Stomach (tissue), 9 donors: Measurements from ENCODE around the gene ATXN10. TPM values are rescaled to one million over a fixed set of nuclear protein-coding genes. Genes with fewer than 3 reads are reported as not detected.

ENCODE experiments used
- DNase-seq, 2 donors: peaks; one replicate each; pipeline versions ENCODE4 v3.0.0 to v3.0.0-alpha.2; 2013 to 2019
- H3K27ac ChIP-seq, 5 donors: fragments of 200-600 bp in 4 of 5; sonication (generic) in 4 of 5; one replicate each; pipeline ENCODE4 v1.5.1; 2013 to 2019; ENCODE audit warnings: mild to moderate bottlenecking in 1 of 5, moderate library complexity in 1 of 5
- H3K27me3 ChIP-seq, 3 donors: fragments of 200-600 bp; sonication (generic); one replicate each; pipeline ENCODE4 v1.5.1; 2017 to 2019; ENCODE audit warnings: mixed run types in 1 of 3
- H3K36me3 ChIP-seq, 4 donors: fragments of 200-600 bp; sonication (generic); 1 replicate in 3 of 4; 2 replicates in 1 of 4; pipeline ENCODE4 v1.5.1; 2016 to 2019
- H3K4me1 ChIP-seq, 4 donors: fragments of 200-600 bp; sonication (generic); one replicate each; pipeline ENCODE4 v1.5.1; 2016 to 2019
- H3K4me3 ChIP-seq, 4 donors: fragments of 200-600 bp; sonication (generic) in 3 of 4; one replicate each; pipeline ENCODE4 v1.5.1; 2016 to 2019; ENCODE audit warnings: mild to moderate bottlenecking in 1 of 4
- H3K9me3 ChIP-seq, 4 donors: fragments of 200-600 bp; sonication (generic); one replicate each; pipeline ENCODE4 v1.5.1; 2016 to 2019
- EP300 ChIP-seq: sonication (generic); formaldehyde crosslinking; IDR thresholded peaks from one replicate; pipeline ENCODE4 v1.6.1; 2017; ENCODE audit warnings: antibody characterized with exemption
- POLR2A ChIP-seq, 4 donors: fragments of 450-650 bp; IDR thresholded peaks; one replicate each; pipeline ENCODE4 v1.6.1; 2016; ENCODE audit warnings: antibody characterized with exemption in 4 of 4, control low read depth in 2 of 4, mild to moderate bottlenecking in 1 of 4, moderate library complexity in 1 of 4
- POLR2AphosphoS5 ChIP-seq, 3 donors: sonication (generic); formaldehyde crosslinking; IDR thresholded peaks; one replicate each; pipeline ENCODE4 v1.6.1; 2016; ENCODE audit warnings: antibody characterized with exemption in 3 of 3
- WGBS, 5 donors: extraction: QIAGEN DNeasy Blood & Tissue Kit in 3 of 5; methylation state at CpG; one replicate each; pipeline versions ENCODE4 v1.1.5 to v1.1.7; 2013 to 2018; 5-methylcytosine and 5-hydroxymethylcytosine counted together
- intact Hi-C: fragments of 100-400 bp; cut with DNase I; formaldehyde crosslinking; loops from one replicate; pipeline ENCODE4 v1.15.1; 2023; ENCODE audit warnings: low total_unique reads
- polyA plus RNA-seq, 3 donors: library from polyadenylated mRNA; stranded (reverse); fragments of 200-250 nt; gene quantifications; one replicate each; pipeline ENCODE4 v1.2.3, GENCODE V29; 2013
- total RNA-seq, 5 donors: library from RNA; depleted of rRNA; stranded (reverse); fragments of >200 nt; gene quantifications; one replicate each; pipeline versions ENCODE4 v1.1.0 to v1.2.3, GENCODE V29; 2014 to 2016
- TF ChIP-seq, protein P1 (sequence below), 7 experiments: fragments of 450-650 bp in 4 of 7; fragments of 200-600 bp in 3 of 7; sonication (generic) in 3 of 7; IDR thresholded peaks; one replicate each; pipeline ENCODE4 v1.5.1; 2016 to 2019; ENCODE audit warnings: antibody characterized with exemption in 7 of 7, control low read depth in 2 of 7, mild to moderate bottlenecking in 1 of 7
- donor health status: healthy with polysubstance abuse.
- donor health status: Bipolar disorder and iron deficiency.
- donor health status: healthy.

Gene ATXN10
- total and polyA plus RNA-seq, 8 donors: 36.5 to 171 (median 89.4) TPM

GRCh38 chr22:45878901-45879551 lies 207.4 kb downstream of the ATXN10 start:
- H3K27ac ChIP-seq: no peak overlapping the region
- DNase-seq: no peak
- peaks cover 0 to 14% (median 7%) of the 10 kb centered on the region in 4 donors for H3K4me1 ChIP-seq
- TF ChIP-seq POLR2AphosphoS5 (IDR thresholded peaks at IDR 0.05): no peak
- no peak for TF ChIP-seq POLR2A (IDR thresholded peaks at IDR 0.05)
- TF ChIP-seq, protein P1, sequence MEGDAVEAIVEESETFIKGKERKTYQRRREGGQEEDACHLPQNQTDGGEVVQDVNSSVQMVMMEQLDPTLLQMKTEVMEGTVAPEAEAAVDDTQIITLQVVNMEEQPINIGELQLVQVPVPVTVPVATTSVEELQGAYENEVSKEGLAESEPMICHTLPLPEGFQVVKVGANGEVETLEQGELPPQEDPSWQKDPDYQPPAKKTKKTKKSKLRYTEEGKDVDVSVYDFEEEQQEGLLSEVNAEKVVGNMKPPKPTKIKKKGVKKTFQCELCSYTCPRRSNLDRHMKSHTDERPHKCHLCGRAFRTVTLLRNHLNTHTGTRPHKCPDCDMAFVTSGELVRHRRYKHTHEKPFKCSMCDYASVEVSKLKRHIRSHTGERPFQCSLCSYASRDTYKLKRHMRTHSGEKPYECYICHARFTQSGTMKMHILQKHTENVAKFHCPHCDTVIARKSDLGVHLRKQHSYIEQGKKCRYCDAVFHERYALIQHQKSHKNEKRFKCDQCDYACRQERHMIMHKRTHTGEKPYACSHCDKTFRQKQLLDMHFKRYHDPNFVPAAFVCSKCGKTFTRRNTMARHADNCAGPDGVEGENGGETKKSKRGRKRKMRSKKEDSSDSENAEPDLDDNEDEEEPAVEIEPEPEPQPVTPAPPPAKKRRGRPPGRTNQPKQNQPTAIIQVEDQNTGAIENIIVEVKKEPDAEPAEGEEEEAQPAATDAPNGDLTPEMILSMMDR (IDR thresholded peaks at IDR 0.05): no peak
- TF ChIP-seq EP300: no peak
- H3K4me3 ChIP-seq: no peak overlapping the region
- WGBS, 5 donors: 27 to 42% (median 34%) methylated on average over 9 to 16 of the region's 16 CpGs
- H3K36me3 ChIP-seq: no peaks in the 10 kb centered on the region
- no peaks in the 10 kb centered on the region for H3K9me3 ChIP-seq
- H3K27me3 ChIP-seq: peaks cover 3 to 93% (median 60%) of the 10 kb centered on the region in 3 donors
- intact Hi-C loops: no loop called here

DNA sequence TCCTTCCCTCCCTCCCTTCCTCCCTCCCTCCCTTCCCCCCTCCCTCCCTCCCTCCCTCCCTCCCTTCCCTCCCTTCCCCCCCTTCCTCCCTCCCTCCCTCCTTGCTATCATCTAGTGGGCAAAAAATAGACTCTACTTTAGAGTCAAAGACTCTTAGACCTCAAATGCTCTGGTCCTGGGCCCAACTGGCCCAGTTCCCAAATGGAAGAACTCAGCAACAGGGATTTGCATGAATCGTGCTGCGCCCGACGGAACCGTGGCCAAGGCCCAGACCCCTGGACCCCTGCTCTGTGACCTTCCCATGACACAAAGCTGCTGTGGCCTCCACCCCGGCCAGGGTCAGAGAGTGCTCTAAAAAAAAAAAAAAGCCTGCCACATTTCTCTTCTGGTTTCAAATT lies 207.9 kb downstream of the ATXN10 start:
- DNase-seq: no peak
- intact Hi-C loops: no loop called here
- 28 to 65% (median 60%) methylated on average over 6 of the region's 6 CpGs for WGBS, 5 donors

GRCh38 chr22:45880091-45880715 lies 208.6 kb downstream of the ATXN10 start:
- Histone ChIP-seq H3K4me3 (peak overlapping the region in 1 of 4 donors; percentile 20), H3K4me1 (peaks cover 0 to 14% (median 7%) of the 10 kb centered on the region in 4 donors), H3K27me3 (peaks cover 3 to 99% (median 62%) of the 10 kb centered on the region in 3 donors), H3K27ac (no peak overlapping the region), H3K9me3 (no peaks in the 10 kb centered on the region), H3K36me3 (no peaks in the 10 kb centered on the region)
- 21 to 30% (median 23%) methylated on average over 22 of the region's 22 CpGs for WGBS, 5 donors
- intact Hi-C loops: no loop called here
- no peak for TF ChIP-seq POLR2AphosphoS5 (IDR thresholded peaks at IDR 0.05)
- no peak for TF ChIP-seq POLR2A (IDR thresholded peaks at IDR 0.05)
- TF ChIP-seq EP300: no peak
- TF ChIP-seq, protein P1 (IDR thresholded peaks at IDR 0.05): no peak
- no peak for DNase-seq

More for the DNA sequence above, 207.9 kb downstream of the ATXN10 start:
- peaks cover 3 to 98% (median 60%) of the 10 kb centered on the region in 3 donors for H3K27me3 ChIP-seq
- TF ChIP-seq POLR2A (IDR thresholded peaks at IDR 0.05) (no peak), EP300 (no peak), POLR2AphosphoS5 (IDR thresholded peaks at IDR 0.05) (no peak)
- TF ChIP-seq, protein P1 (IDR thresholded peaks at IDR 0.05): no peak
- no peaks in the 10 kb centered on the region for H3K36me3 ChIP-seq
- H3K9me3 ChIP-seq: no peaks in the 10 kb centered on the region
- peaks cover 0 to 14% (median 7%) of the 10 kb centered on the region in 4 donors for H3K4me1 ChIP-seq
- no peak overlapping the region for H3K4me3 ChIP-seq
- no peak overlapping the region for H3K27ac ChIP-seq

DNA sequence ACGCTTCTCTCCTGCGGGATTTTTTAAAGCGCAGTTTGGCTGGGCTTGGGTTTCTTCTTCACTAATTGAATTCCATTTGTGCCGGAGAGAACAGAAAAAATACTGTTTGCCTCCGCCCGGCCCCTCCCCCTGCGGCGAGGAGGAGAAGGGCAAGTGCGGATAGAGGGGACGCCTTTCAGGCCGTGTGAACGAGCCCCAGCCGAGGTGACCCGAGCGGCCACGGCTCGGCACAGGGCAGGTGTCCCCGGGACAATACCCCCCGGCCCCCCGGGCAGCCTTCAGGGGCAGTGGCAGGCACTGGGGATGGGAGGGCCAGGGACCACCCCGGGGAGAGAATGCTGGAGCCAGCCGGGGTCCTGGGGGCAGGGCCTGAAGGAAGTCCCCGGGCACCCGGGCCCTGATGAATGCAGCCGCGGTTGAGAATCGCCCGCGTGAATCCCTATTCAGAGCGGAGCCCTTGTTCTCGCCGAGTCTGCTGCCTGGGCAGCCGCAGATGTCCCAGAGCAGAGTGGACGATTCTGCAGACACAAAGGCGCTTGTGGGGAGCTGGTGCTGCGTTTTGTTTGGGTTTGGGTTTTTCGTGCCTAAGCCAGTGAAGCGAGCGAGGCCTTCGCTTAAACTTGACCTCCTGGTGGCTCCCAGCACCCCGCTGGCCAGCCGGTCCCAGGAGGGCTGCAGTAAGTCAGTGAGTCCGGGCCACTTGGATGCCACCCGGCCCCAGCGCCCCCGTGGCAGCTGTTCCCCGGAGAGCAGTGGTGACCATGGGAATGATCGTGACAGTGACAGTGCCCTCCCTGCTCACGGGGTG lies 209.3 kb downstream of the ATXN10 start:
- Histone ChIP-seq H3K4me1 (peaks cover 0 to 14% (median 7%) of the 10 kb centered on the region in 4 donors), H3K27me3 (peaks cover 3 to 100% (median 68%) of the 10 kb centered on the region in 3 donors), H3K4me3 (peak overlapping the region in 2 of 4 donors; percentile 20 to 25), H3K27ac (no peak overlapping the region), H3K36me3 (no peaks in the 10 kb centered on the region), H3K9me3 (no peaks in the 10 kb centered on the region)
- TF ChIP-seq POLR2AphosphoS5 (IDR thresholded peaks at IDR 0.05): no peak
- TF ChIP-seq, protein P1 (IDR thresholded peaks at IDR 0.05): no peak
- no peak for TF ChIP-seq POLR2A (IDR thresholded peaks at IDR 0.05)
- TF ChIP-seq EP300: no peak
- WGBS, 5 donors: 1 to 31% (median 14%) methylated on average over 16 to 49 of the region's 49 CpGs
- no peak for DNase-seq
- intact Hi-C loops: no loop called here
